C4-2B (cell line): Measurements from ENCODE around the gene LRRC75A.

Source experiments
- CTCF ChIP-seq: fragments of 450-650 bp; conservative IDR thresholded peaks from 2 replicates; pipeline ENCODE4 v1.5.1; 2017; ENCODE audit warnings: mild to moderate bottlenecking
- ZFX ChIP-seq: fragments of 450-650 bp; IDR thresholded peaks from 2 replicates; pipeline ENCODE4 v1.6.1; 2017

GRCh38 chr17:16474012-16474725 is 17.8 kb downstream of the LRRC75A start:
- no peak for TF ChIP-seq CTCF
- TF ChIP-seq ZFX, result no peak
